Kidney (tissue), 14 donors: ENCODE measurements around the gene PKLR. TPM values are rescaled to one million over a fixed set of nuclear protein-coding genes. Genes with fewer than 3 reads are reported as not detected.
A peak's percentile ranks its signal among the peaks of the same experiment; 100 is the strongest.

Source experiments
- DNase-seq, 5 donors: peaks; one replicate each; pipeline ENCODE4 v3.0.0-alpha.2; 2013 to 2020
- FAIRE-seq: peaks from 2 replicates; lab custom pipeline; 2012; peaks lifted over from hg19 to GRCh38; lab: Jason Lieb, UNC
- H3K27ac ChIP-seq, 2 donors: one replicate each; pipeline ENCODE4 v1.7.0; 2013; ENCODE audit warnings: low read depth in 2 of 2, low read length in 2 of 2, inconsistent platforms in 1 of 2
- H3K27me3 ChIP-seq: one replicate; pipeline ENCODE4 v1.7.1; 2013; ENCODE audit warnings: low read length, inconsistent platforms; ENCODE audit not compliant: control insufficient read depth, insufficient read depth
- H3K36me3 ChIP-seq, 3 donors: one replicate each; pipeline versions ENCODE4 v1.7.0 to v1.7.1; 2013; ENCODE audit warnings: low read length in 3 of 3, control low read depth in 1 of 3, inconsistent platforms in 1 of 3; ENCODE audit not compliant: insufficient read depth in 3 of 3, control insufficient read depth in 2 of 3
- H3K4me1 ChIP-seq, 3 donors: one replicate each; pipeline versions ENCODE4 v1.7.0 to v1.7.1; 2013; ENCODE audit warnings: low read length in 3 of 3, inconsistent platforms in 1 of 3, low read depth in 1 of 3; ENCODE audit not compliant: control insufficient read depth in 2 of 3, insufficient read depth in 2 of 3
- H3K4me3 ChIP-seq, 3 donors: one replicate each; pipeline versions ENCODE4 v1.7.0 to v1.8.1; 2013; ENCODE audit warnings: low read length in 3 of 3, control low read depth in 1 of 3, inconsistent platforms in 1 of 3
- H3K9ac ChIP-seq, 3 donors: one replicate each; pipeline versions ENCODE4 v1.7.0 to v1.7.1; 2013; ENCODE audit warnings: low read length in 3 of 3, control low read depth in 1 of 3, inconsistent platforms in 1 of 3
- H3K9me3 ChIP-seq, 3 donors: one replicate each; pipeline versions ENCODE4 v1.7.0 to v1.7.1; 2013; ENCODE audit warnings: low read length in 3 of 3, control low read depth in 1 of 3, inconsistent platforms in 1 of 3; ENCODE audit not compliant: control insufficient read depth in 2 of 3, insufficient read depth in 1 of 3
- intact Hi-C: fragments of 100-400 bp; cut with DNase I; formaldehyde crosslinking; loops from one replicate; pipeline ENCODE4 v1.11.1; 2022
- polyA plus RNA-seq: library from polyadenylated mRNA; stranded (reverse); fragments of 350-450 nt; fragmentation: Illumina TruSeq; extraction: RNeasy Lipid Tissue Mini Kit (QIAGEN cat#74804); gene quantifications from one replicate; pipeline ENCODE4 v1.2.3, GENCODE V29; 2014; ENCODE audit warnings: low read depth, low replicate concordance; ENCODE audit not compliant: insufficient read depth
- total RNA-seq: library from RNA; stranded (reverse); fragmentation: NEBNext Ultra II Directional; extraction: Animal tissue kit (Norgen Biotek cat#: 25700); gene quantifications from one replicate; pipeline ENCODE4 v1.2.1, GENCODE V29; 2021
- TF ChIP-seq, protein P1 (sequence below): IDR thresholded peaks from 3 replicates; pipeline ENCODE4 v1.5.1; 2012; ENCODE audit warnings: mild to moderate bottlenecking, moderate library complexity, borderline replicate concordance; ENCODE audit not compliant: insufficient read depth; ENCODE audit errors: extremely low read depth
- donor health status: control.
- donor health status: control.
- donor health status: control.
- donor health status: control.
- donor health status: control.
- donor health status: DM: yes; HTN: yes; CAD: no.
- donor health status: Normal renal cell carcinoma (clear cell type).

Gene PKLR
- total and polyA plus RNA-seq, 2 donors from 2014 or later, result 0.82 to 19.9 TPM

DNA sequence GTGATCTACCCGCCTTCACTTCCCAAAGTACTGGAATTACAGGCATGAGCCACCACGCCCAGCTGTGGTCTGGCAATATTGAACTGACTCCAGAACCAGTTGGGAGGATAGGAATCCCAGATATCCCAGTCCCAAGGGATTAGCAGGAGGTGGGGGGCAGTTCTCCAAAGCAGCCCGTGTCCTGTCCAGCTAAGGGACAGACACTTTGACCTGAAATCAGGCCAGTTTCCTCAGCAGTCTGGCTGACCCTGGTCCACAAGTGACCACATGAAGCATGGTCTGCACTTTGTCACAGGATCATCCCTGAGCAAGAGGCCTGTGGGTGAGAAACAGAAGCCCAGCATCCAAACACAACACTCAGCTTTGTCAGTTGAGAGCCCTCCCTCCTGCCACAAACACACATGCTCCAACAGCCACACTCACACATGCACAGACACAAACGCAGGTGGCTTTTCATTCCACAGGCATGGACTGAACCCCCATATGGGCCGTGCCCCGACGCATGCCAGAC lies 4.7 kb upstream of the PKLR start:
- H3K9me3 ChIP-seq, result no peaks in the 10 kb centered on the region
- H3K9ac ChIP-seq, result no peak overlapping the region
- H3K27ac ChIP-seq, result no peak overlapping the region
- TF ChIP-seq, protein P1, sequence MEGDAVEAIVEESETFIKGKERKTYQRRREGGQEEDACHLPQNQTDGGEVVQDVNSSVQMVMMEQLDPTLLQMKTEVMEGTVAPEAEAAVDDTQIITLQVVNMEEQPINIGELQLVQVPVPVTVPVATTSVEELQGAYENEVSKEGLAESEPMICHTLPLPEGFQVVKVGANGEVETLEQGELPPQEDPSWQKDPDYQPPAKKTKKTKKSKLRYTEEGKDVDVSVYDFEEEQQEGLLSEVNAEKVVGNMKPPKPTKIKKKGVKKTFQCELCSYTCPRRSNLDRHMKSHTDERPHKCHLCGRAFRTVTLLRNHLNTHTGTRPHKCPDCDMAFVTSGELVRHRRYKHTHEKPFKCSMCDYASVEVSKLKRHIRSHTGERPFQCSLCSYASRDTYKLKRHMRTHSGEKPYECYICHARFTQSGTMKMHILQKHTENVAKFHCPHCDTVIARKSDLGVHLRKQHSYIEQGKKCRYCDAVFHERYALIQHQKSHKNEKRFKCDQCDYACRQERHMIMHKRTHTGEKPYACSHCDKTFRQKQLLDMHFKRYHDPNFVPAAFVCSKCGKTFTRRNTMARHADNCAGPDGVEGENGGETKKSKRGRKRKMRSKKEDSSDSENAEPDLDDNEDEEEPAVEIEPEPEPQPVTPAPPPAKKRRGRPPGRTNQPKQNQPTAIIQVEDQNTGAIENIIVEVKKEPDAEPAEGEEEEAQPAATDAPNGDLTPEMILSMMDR, result no peak
- no peaks in the 10 kb centered on the region for H3K36me3 ChIP-seq
- FAIRE-seq (no peak), DNase-seq (no peak)
- H3K4me3 ChIP-seq, result no peak overlapping the region
- intact Hi-C loops, result no loop called here
- no peaks in the 10 kb centered on the region for H3K27me3 ChIP-seq
- peaks cover 0 to 7% (median 0%) of the 10 kb centered on the region in 3 donors for H3K4me1 ChIP-seq

DNA sequence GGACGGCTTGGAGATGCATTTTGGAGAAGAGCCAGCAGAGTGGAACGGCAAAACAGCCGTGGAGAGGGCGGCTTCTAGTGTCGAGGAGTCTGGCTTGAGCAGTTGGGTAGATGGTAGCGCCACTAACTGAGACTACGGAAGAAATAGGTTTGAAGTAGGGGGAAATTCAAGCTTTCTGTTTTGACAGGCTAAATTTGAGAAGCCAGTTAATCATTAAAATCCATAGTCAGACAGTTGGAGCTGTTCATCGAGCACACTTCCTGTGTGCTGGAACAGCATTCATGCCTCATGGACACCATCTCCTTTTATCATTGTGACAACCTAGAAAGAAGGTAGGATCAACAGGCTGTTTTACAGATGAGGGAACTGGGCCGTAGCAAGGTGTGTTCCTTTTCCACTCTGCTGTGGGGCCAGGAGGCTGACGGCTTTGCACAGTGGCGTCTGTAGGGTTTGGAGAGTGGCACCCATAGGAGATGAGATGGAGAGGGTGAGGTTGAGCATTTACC lies 3.4 kb upstream of the PKLR start:
- no peaks in the 10 kb centered on the region for H3K36me3 ChIP-seq
- intact Hi-C loops, result no loop called here
- FAIRE-seq (no peak), DNase-seq (no peak)
- TF ChIP-seq, protein P1, result no peak
- peak overlapping the region in 1 of 3 donors; percentile 1 for H3K9ac ChIP-seq
- H3K4me1 ChIP-seq, result peaks cover 0 to 6% (median 0%) of the 10 kb centered on the region in 3 donors
- no peaks in the 10 kb centered on the region for H3K27me3 ChIP-seq
- peak overlapping the region in 2 of 3 donors; percentile 2 to 55 for H3K4me3 ChIP-seq
- no peaks in the 10 kb centered on the region for H3K9me3 ChIP-seq
- H3K27ac ChIP-seq, result no peak overlapping the region

DNA sequence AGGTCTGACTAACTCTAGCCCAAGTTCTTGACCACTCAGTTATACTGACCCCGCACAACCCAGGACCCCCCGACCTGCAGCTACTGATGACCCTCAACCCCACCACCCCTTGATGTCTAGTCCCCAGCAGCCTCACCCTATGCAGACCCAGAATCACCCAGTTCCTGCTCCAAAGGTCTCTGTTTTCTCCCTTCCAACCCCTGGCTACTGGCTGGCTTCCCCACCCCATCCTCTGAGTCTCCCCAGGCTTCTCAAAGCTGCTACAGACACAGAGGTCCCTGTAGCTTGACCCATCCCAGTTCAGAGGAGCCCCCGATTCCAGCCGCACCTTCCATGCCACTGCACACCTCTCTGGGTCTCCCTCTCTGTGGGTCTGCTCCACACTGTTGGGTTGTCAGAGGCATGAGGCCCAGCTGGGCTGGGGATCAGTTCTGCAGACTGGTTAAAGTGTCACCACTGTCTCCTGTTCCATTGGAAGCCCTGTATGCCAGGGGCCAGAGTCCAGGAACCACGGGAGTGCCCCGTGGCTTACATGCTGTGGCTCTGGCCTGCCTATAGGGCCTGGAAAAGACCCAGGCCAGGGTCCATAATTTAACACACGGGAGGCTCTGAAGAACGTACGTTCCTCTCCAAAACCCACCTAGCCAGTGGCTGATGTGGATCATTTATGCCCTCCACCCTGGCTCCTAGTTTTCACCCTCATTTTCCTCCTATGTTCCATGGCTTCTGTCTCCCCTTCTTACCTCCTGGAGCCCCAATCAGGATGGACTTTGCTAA lies 497 bp downstream of the PKLR start:
- intact Hi-C loops, result no loop called here
- no peaks in the 10 kb centered on the region for H3K4me1 ChIP-seq
- DNase-seq (peak in 2 of 5 donors; percentile 19 to 42), FAIRE-seq (no peak)
- H3K9ac ChIP-seq, result no peak overlapping the region
- no peaks in the 10 kb centered on the region for H3K36me3 ChIP-seq
- H3K9me3 ChIP-seq, result no peaks in the 10 kb centered on the region
- H3K27ac ChIP-seq, result peak overlapping the region; percentile 40 to 83
- H3K4me3 ChIP-seq, result peak overlapping the region in 2 of 3 donors; percentile 19 to 49
- TF ChIP-seq, protein P1, result no peak
- peaks cover 4% of the 10 kb centered on the region for H3K27me3 ChIP-seq
